ENCODE data around the gene PSG3.
"Not testable (repeated sequence)": the region's sequence is repeated elsewhere in the genome, so short reads cannot be mapped to it uniquely, and the experiment has no call there.

The PSG3 gene

DNA sequence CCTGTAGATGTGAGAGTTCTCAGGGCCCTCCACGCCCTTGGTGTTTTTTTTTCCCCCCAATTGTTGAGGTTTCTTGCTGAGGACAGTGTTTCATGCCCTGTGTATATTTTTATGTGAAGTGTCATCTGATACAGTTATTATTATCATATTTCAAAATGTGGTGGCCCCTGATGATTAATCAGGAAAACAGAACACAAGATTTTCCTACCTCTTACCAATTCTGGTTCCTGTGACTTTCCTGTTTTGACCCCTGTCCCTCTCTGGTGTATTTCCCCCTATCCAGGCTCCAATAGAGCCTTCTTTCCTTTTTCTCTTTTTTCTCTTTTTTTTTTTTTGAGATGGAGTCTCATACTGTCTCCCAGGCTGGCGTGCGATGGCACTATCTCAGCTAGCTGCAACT lies 24.6 kb upstream of the PSG3 start:
- Histone ChIP-seq H3K4me3 (ENCODE audit: severe bottlenecking) (no peak overlapping the region), H3K9me3 (ENCODE audit: severe bottlenecking) (no peaks in the 10 kb centered on the region), H3K27me3 (ENCODE audit: insufficient read depth, poor library complexity, severe bottlenecking) (no peaks in the 10 kb centered on the region), H3K4me1 (ENCODE audit: insufficient read depth, poor library complexity, severe bottlenecking) (peaks cover 10% of the 10 kb centered on the region), H3K27ac (ENCODE audit: poor library complexity, severe bottlenecking) (no peak overlapping the region), H3K36me3 (ENCODE audit: low read depth) (no peaks in the 10 kb centered on the region)
- no peak for DNase-seq (ENCODE audit: low spot score)
- ATAC-seq (ENCODE audit: low read depth): no peak
- TF ChIP-seq, protein P1, sequence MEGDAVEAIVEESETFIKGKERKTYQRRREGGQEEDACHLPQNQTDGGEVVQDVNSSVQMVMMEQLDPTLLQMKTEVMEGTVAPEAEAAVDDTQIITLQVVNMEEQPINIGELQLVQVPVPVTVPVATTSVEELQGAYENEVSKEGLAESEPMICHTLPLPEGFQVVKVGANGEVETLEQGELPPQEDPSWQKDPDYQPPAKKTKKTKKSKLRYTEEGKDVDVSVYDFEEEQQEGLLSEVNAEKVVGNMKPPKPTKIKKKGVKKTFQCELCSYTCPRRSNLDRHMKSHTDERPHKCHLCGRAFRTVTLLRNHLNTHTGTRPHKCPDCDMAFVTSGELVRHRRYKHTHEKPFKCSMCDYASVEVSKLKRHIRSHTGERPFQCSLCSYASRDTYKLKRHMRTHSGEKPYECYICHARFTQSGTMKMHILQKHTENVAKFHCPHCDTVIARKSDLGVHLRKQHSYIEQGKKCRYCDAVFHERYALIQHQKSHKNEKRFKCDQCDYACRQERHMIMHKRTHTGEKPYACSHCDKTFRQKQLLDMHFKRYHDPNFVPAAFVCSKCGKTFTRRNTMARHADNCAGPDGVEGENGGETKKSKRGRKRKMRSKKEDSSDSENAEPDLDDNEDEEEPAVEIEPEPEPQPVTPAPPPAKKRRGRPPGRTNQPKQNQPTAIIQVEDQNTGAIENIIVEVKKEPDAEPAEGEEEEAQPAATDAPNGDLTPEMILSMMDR (IDR thresholded peaks at IDR 0.05; ENCODE audit: poor library complexity, severe bottlenecking): no peak

DNA sequence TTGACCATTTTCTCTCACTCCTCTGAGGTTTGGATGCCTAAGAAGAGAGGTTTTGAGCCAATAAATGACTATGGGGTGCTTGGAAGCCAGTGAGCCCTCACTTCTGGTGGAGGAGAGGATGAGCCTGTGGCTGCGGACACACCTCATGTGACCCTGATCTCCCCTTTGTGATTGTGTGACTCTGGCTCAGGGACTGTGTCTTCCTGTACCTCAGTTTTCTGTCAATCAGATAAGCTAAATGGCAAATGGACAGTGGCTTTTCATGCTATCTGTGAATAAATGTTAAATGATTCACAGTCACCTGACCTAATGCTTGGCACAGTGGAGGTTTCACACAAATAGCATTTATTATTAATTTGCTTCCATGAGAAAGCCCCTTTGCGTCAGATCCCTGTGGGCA lies 22.5 kb upstream of the PSG3 start:
- no peak for DNase-seq (ENCODE audit: low spot score)
- H3K4me3 ChIP-seq (ENCODE audit: severe bottlenecking): no peak overlapping the region
- TF ChIP-seq, protein P1 (IDR thresholded peaks at IDR 0.05; ENCODE audit: poor library complexity, severe bottlenecking): no peak
- ATAC-seq (ENCODE audit: low read depth): no peak
- H3K27ac ChIP-seq (ENCODE audit: poor library complexity, severe bottlenecking): peak overlapping the region; percentile 85
- no peaks in the 10 kb centered on the region for H3K27me3 ChIP-seq (ENCODE audit: insufficient read depth, poor library complexity, severe bottlenecking)
- H3K4me1 ChIP-seq (ENCODE audit: insufficient read depth, poor library complexity, severe bottlenecking): peaks cover 10% of the 10 kb centered on the region
- no peaks in the 10 kb centered on the region for H3K36me3 ChIP-seq (ENCODE audit: low read depth)
- H3K9me3 ChIP-seq (ENCODE audit: severe bottlenecking): no peaks in the 10 kb centered on the region

DNA sequence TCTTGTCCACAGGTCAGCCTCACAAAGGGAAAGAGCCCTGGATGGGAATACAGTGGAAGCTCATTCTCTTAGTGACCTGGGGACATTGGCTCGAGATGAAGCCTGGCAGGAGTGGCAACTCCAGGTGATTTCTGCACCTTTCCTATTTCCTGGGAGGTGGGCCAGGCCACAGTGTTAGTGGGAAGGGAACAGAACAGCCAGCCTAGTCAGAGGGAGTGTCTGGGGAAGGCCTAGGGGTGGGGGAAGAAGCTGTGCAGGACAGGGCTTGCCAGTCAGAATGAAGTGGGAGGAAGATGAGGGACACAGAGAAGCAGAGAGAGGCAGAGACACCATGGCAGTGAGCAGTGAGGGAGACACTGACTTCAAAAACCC lies 21.6 kb upstream of the PSG3 start:
- not testable (repeated sequence) for ATAC-seq (ENCODE audit: low read depth); H3K27me3 ChIP-seq (ENCODE audit: insufficient read depth, poor library complexity, severe bottlenecking); H3K9me3 ChIP-seq (ENCODE audit: severe bottlenecking); H3K36me3 ChIP-seq (ENCODE audit: low read depth); DNase-seq (ENCODE audit: low spot score); H3K4me3 ChIP-seq (ENCODE audit: severe bottlenecking)
- Histone ChIP-seq H3K27ac (ENCODE audit: poor library complexity, severe bottlenecking) (peak overlapping the region; percentile 85), H3K4me1 (ENCODE audit: insufficient read depth, poor library complexity, severe bottlenecking) (peaks cover 10% of the 10 kb centered on the region)

DNA sequence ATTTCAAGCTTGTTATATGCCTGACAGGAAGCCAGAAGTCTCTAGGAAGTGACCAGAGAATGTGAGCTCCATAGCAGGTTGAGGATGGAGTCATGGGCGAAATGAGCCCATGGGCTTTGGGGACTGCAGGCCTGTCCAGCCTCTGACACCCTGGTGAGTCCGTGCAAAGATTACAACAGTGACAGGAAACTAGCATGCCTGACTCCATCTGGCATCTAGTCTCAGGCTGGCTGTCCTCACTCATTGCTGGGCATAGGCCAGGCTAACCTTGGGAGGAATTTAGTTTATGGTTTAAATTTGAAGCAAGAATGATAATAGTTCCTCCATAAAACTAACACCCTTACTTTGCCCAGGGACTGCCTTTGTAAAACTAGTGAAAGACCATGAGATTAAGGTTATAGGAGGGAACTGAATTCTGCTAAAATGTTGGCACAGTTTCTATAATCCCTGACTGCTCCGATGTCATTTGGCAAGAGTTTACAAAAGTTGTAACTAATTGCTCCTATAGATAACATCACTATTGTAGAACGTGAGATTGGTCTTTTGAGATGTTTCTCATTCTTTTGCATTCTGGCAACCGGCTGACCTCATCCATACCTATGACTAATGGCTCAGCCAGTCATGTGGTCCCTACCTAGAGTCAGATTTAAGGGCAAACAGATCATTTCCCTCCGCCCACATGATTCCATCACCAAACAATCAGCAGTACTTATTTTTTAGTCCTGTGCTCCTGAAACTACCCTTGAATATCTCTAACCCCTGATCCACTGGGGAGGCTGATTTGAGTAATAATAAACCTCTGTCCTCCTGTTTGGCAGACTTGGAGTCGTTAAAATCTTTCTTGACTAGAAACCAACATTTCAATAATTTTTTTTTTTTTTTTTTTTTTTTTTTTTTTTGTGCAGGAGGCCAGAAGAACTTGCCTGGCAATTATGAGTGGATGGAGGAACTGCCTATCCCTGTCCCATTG lies 21.0 kb upstream of the PSG3 start:
- H3K4me3 ChIP-seq (ENCODE audit: severe bottlenecking); H3K36me3 ChIP-seq (ENCODE audit: low read depth); DNase-seq (ENCODE audit: low spot score); H3K9me3 ChIP-seq (ENCODE audit: severe bottlenecking); H3K27me3 ChIP-seq (ENCODE audit: insufficient read depth, poor library complexity, severe bottlenecking): not testable (repeated sequence)
- ATAC-seq (ENCODE audit: low read depth): peak; percentile 44; the same call in 1 of the 3 replicates
- peaks cover 10% of the 10 kb centered on the region for H3K4me1 ChIP-seq (ENCODE audit: insufficient read depth, poor library complexity, severe bottlenecking)
- peak overlapping the region; percentile 85 for H3K27ac ChIP-seq (ENCODE audit: poor library complexity, severe bottlenecking)

DNA sequence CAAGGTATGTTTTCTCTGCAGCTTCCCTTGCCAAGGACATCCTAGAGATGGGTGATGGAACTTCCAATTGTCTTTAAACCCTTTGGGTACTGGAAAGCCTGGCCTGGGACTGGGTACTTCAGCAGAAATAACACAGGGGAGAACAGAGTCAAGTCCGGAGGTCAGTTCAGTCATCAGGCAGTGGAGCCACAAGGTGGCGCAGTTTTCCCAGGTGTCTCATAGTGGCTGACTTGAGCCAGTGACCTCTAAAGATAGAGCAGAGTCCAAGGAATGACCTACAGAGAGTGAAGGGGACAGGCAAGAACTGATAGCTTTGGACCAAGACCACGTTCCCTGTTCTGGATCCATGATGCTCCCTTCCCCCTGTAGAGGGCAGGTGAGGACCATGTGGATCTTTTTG lies 18.4 kb upstream of the PSG3 start:
- H3K9me3 ChIP-seq (ENCODE audit: severe bottlenecking); DNase-seq (ENCODE audit: low spot score); H3K27ac ChIP-seq (ENCODE audit: poor library complexity, severe bottlenecking); H3K27me3 ChIP-seq (ENCODE audit: insufficient read depth, poor library complexity, severe bottlenecking); H3K4me3 ChIP-seq (ENCODE audit: severe bottlenecking); H3K36me3 ChIP-seq (ENCODE audit: low read depth); ATAC-seq (ENCODE audit: low read depth): not testable (repeated sequence)
- H3K4me1 ChIP-seq (ENCODE audit: insufficient read depth, poor library complexity, severe bottlenecking): peaks cover 10% of the 10 kb centered on the region
- TF ChIP-seq, protein P1 (IDR thresholded peaks at IDR 0.05; ENCODE audit: poor library complexity, severe bottlenecking): peak; percentile 43

DNA sequence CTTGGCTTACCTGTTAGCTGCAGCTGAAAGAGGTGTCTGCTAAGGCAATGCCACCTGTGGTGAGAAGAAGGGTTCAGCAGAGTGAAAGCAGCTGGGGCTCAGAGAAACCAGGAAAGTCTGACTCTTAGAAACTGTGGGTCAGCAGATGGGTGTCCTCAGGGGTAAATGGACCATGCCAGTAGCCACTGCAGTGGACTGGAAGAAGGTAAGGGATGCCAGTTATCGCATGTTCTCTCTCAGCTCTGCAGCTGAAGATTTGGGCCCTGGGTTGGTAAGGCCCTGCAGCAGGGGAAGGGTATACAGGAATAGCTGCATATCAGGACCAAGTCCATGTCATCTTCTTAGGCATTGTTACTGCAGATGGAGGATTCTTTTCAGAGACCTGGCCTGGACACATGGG lies 12.0 kb upstream of the PSG3 start:
- not testable (repeated sequence) for H3K4me3 ChIP-seq (ENCODE audit: severe bottlenecking); H3K4me1 ChIP-seq (ENCODE audit: insufficient read depth, poor library complexity, severe bottlenecking)

More for the DNA sequence above, 12.0 kb upstream of the PSG3 start:
- H3K27me3 ChIP-seq (ENCODE audit: insufficient read depth, poor library complexity, severe bottlenecking); H3K27ac ChIP-seq (ENCODE audit: poor library complexity, severe bottlenecking); DNase-seq (ENCODE audit: low spot score); ATAC-seq (ENCODE audit: low read depth); H3K36me3 ChIP-seq (ENCODE audit: low read depth); H3K9me3 ChIP-seq (ENCODE audit: severe bottlenecking): not testable (repeated sequence)
